H1 (cell line): ENCODE measurements around the gene PHLPP1. TPM values are rescaled to one million over a fixed set of nuclear protein-coding genes. Genes with fewer than 3 reads are reported as not detected.

Source experiments
- BRCA1 ChIP-seq: IDR thresholded peaks from 2 replicates; pipeline ENCODE4 v1.6.1; 2012; ENCODE audit warnings: low read depth, low read length, improper control_type of control experiment
- EGR1 ChIP-seq: IDR thresholded peaks from 2 replicates; pipeline ENCODE4 v1.6.1; 2011; ENCODE audit warnings: low read depth, low read length, borderline replicate concordance
- RNF2 ChIP-seq: fragments of 200-900, 300-1000 bp; sonication (generic); IDR thresholded peaks from 2 replicates; pipeline ENCODE4 v1.7.1; 2016; ENCODE audit warnings: borderline replicate concordance, low read depth, mild to moderate bottlenecking, antibody characterized with exemption, low read length; ENCODE audit not compliant: poor library complexity, severe bottlenecking; ENCODE audit errors: missing control alignments
- SIRT6 ChIP-seq: IDR thresholded peaks from one replicate; pipeline ENCODE4 v1.7.1; 2012; ENCODE audit warnings: low read length, inconsistent platforms
- SIX5 ChIP-seq: IDR thresholded peaks from 2 replicates; pipeline ENCODE4 v1.6.1; 2011; ENCODE audit warnings: mild to moderate bottlenecking, low read depth, low read length
- ZNF274 ChIP-seq: IDR thresholded peaks from 2 replicates; pipeline ENCODE4 v1.7.0; 2012; ENCODE audit warnings: low read length, borderline replicate concordance; ENCODE audit errors: extremely low read depth
- polyA plus RNA-seq, 7 experiments: library from polyadenylated mRNA; depleted of rRNA in 3 of 7; stranded (reverse) in 5 of 7; unstranded in 2 of 7; fragments of >200 nt in 5 of 7; fragments of 200-250 nt in 2 of 7; gene quantifications; 1 replicate in 5 of 7; 2 replicates in 1 of 7; 4 replicates in 1 of 7; pipeline versions ENCODE4 v1.2.1 to v1.2.3, GENCODE V29; 2011 to 2013; ENCODE audit warnings: missing spikeins in 2 of 7, mixed read lengths in 2 of 7
- total RNA-seq: library from RNA; stranded (reverse); fragmentation: NEBNext Ultra II Directional; extraction: Animal tissue kit (Norgen Biotek cat#: 25700); gene quantifications from 2 replicates; pipeline ENCODE4 v1.2.1, GENCODE V29; 2021
- TF ChIP-seq, protein P1 (sequence below): fragments of 300-600 bp; sonication (generic); IDR thresholded peaks from 2 replicates; pipeline ENCODE4 v1.7.1; 2012; ENCODE audit warnings: low read length, moderate library complexity, mild to moderate bottlenecking, inconsistent platforms; ENCODE audit not compliant: insufficient replicate concordance
- TF ChIP-seq, protein P2 (sequence below): IDR thresholded peaks from 2 replicates; pipeline ENCODE4 v1.6.1; 2012; ENCODE audit warnings: inconsistent platforms
- TF ChIP-seq, protein P3 (sequence below): IDR thresholded peaks from 2 replicates; pipeline ENCODE4 v1.6.1; 2012; ENCODE audit warnings: inconsistent platforms
- TF ChIP-seq, protein P4 (sequence below): IDR thresholded peaks from 2 replicates; pipeline ENCODE4 v1.6.1; 2011; ENCODE audit warnings: low read length, improper control_type of control experiment

PHLPP1 gene
- total and polyA plus RNA-seq, 2 of the 8 experiments (the other 6 are each of a cell fraction or from before 2014, with no cell fraction given): 28.0 to 66.3 TPM

DNA sequence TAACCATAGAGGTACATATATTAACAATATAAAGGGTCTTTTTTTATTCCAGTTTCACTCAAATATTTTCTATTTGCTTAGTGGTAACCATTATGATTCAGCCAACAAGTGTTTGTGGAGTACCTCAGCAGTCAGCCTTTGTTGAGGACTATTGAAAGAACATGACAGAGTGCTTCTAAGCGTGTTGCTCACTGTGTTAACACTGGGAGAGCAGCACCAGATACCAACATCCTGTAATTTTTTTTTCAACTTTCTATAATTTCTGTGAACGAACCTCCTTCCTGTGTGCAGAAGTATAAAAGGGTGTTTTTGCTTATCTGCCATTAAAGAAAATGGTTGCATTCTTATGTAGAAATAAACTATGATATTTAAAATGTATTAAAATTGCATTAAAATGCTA lies 239.0 kb downstream of the PHLPP1 start (continued):
- TF ChIP-seq, protein P1, sequence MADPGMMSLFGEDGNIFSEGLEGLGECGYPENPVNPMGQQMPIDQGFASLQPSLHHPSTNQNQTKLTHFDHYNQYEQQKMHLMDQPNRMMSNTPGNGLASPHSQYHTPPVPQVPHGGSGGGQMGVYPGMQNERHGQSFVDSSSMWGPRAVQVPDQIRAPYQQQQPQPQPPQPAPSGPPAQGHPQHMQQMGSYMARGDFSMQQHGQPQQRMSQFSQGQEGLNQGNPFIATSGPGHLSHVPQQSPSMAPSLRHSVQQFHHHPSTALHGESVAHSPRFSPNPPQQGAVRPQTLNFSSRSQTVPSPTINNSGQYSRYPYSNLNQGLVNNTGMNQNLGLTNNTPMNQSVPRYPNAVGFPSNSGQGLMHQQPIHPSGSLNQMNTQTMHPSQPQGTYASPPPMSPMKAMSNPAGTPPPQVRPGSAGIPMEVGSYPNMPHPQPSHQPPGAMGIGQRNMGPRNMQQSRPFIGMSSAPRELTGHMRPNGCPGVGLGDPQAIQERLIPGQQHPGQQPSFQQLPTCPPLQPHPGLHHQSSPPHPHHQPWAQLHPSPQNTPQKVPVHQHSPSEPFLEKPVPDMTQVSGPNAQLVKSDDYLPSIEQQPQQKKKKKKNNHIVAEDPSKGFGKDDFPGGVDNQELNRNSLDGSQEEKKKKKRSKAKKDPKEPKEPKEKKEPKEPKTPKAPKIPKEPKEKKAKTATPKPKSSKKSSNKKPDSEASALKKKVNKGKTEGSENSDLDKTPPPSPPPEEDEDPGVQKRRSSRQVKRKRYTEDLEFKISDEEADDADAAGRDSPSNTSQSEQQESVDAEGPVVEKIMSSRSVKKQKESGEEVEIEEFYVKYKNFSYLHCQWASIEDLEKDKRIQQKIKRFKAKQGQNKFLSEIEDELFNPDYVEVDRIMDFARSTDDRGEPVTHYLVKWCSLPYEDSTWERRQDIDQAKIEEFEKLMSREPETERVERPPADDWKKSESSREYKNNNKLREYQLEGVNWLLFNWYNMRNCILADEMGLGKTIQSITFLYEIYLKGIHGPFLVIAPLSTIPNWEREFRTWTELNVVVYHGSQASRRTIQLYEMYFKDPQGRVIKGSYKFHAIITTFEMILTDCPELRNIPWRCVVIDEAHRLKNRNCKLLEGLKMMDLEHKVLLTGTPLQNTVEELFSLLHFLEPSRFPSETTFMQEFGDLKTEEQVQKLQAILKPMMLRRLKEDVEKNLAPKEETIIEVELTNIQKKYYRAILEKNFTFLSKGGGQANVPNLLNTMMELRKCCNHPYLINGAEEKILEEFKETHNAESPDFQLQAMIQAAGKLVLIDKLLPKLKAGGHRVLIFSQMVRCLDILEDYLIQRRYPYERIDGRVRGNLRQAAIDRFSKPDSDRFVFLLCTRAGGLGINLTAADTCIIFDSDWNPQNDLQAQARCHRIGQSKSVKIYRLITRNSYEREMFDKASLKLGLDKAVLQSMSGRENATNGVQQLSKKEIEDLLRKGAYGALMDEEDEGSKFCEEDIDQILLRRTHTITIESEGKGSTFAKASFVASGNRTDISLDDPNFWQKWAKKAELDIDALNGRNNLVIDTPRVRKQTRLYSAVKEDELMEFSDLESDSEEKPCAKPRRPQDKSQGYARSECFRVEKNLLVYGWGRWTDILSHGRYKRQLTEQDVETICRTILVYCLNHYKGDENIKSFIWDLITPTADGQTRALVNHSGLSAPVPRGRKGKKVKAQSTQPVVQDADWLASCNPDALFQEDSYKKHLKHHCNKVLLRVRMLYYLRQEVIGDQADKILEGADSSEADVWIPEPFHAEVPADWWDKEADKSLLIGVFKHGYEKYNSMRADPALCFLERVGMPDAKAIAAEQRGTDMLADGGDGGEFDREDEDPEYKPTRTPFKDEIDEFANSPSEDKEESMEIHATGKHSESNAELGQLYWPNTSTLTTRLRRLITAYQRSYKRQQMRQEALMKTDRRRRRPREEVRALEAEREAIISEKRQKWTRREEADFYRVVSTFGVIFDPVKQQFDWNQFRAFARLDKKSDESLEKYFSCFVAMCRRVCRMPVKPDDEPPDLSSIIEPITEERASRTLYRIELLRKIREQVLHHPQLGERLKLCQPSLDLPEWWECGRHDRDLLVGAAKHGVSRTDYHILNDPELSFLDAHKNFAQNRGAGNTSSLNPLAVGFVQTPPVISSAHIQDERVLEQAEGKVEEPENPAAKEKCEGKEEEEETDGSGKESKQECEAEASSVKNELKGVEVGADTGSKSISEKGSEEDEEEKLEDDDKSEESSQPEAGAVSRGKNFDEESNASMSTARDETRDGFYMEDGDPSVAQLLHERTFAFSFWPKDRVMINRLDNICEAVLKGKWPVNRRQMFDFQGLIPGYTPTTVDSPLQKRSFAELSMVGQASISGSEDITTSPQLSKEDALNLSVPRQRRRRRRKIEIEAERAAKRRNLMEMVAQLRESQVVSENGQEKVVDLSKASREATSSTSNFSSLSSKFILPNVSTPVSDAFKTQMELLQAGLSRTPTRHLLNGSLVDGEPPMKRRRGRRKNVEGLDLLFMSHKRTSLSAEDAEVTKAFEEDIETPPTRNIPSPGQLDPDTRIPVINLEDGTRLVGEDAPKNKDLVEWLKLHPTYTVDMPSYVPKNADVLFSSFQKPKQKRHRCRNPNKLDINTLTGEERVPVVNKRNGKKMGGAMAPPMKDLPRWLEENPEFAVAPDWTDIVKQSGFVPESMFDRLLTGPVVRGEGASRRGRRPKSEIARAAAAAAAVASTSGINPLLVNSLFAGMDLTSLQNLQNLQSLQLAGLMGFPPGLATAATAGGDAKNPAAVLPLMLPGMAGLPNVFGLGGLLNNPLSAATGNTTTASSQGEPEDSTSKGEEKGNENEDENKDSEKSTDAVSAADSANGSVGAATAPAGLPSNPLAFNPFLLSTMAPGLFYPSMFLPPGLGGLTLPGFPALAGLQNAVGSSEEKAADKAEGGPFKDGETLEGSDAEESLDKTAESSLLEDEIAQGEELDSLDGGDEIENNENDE: no peak
- TF ChIP-seq, protein P2, sequence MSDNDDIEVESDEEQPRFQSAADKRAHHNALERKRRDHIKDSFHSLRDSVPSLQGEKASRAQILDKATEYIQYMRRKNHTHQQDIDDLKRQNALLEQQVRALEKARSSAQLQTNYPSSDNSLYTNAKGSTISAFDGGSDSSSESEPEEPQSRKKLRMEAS: no peak
- TF ChIP-seq SIX5: no peak
- no peak for TF ChIP-seq EGR1
- TF ChIP-seq, protein P3, sequence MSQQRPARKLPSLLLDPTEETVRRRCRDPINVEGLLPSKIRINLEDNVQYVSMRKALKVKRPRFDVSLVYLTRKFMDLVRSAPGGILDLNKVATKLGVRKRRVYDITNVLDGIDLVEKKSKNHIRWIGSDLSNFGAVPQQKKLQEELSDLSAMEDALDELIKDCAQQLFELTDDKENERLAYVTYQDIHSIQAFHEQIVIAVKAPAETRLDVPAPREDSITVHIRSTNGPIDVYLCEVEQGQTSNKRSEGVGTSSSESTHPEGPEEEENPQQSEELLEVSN: no peak
- TF ChIP-seq, protein P4, sequence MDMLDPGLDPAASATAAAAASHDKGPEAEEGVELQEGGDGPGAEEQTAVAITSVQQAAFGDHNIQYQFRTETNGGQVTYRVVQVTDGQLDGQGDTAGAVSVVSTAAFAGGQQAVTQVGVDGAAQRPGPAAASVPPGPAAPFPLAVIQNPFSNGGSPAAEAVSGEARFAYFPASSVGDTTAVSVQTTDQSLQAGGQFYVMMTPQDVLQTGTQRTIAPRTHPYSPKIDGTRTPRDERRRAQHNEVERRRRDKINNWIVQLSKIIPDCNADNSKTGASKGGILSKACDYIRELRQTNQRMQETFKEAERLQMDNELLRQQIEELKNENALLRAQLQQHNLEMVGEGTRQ: no peak
- TF ChIP-seq ZNF274: no peak
- TF ChIP-seq SIRT6: no peak
- TF ChIP-seq RNF2: no peak
- TF ChIP-seq BRCA1: no peak
